ENCODE measurements around the gene PGRMC2.

The PGRMC2 gene, protein sequence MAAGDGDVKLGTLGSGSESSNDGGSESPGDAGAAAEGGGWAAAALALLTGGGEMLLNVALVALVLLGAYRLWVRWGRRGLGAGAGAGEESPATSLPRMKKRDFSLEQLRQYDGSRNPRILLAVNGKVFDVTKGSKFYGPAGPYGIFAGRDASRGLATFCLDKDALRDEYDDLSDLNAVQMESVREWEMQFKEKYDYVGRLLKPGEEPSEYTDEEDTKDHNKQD

DNA sequence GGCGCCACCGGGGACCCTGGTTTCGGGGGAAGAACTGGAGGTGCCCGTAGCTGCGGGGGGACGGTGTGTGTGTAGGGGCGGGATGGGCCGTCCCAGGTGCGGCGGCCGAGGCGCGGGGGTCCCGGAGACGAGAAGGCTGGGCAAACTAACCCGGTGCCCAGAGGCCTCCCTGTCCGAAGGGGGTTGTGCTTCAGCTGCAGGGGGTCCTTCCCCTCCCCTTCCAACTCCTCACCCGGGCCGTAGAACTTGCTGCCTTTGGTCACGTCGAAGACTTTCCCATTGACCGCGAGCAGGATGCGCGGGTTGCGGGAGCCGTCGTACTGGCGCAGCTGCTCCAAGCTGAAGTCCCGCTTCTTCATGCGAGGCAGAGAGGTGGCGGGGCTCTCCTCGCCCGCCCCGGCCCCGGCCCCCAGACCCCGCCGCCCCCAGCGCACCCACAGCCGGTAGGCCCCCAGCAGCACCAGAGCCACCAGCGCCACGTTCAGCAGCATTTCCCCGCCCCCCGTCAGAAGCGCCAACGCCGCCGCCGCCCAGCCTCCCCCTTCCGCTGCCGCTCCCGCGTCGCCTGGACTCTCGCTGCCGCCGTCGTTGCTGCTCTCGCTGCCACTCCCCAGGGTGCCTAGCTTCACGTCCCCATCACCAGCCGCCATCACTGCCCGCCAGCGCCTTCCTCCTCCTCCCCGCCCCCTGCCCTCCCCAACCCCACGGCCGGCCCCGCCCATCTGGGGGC lies at the start of gene PGRMC2:
TSS of gene PGRMC2 (minus strand) at position 673 of the 730 bp plus-strand sequence. CDS start at position 650, 23 bp downstream.
- DNase-seq (ENCODE audit: low spot score), result no peak

DNA sequence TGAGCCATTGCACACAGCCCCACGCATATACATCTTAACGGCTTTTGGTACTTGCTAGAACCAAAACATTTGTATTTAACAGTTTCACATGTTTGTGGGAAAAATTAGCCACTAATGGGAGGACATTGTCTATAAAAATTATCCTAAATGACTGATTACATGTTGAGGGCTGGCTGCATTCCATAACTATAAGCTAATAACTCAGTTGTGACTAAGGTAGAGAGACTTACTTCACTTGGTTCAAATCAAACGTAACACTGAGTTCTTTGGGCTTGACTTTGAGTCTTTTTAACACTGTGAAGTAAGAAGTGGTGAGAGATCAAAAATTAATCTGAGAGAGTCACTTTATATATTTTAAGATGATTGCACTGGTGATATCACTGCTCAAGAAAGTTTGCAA lies 47.9 kb upstream of the PGRMC2 start:
- no peak for DNase-seq (ENCODE audit: low spot score)

DNA sequence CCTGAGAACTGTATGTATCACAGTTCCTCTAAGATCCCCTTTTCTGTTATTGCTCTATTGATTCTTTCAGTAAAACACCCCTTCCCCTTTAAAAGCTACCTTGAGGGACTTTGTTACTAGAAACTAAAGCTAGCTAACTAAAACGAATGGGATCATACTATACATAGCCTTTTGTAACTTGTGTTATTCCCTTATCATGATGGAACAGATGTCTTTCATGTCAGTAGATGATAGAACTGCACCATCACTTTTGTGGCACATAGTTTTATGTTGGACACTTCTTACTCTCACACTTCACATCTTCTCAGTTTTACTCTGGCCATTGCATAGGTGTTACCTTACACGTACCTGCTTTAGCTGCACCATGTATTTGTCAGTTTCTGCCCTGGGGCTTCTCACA lies 46.6 kb upstream of the PGRMC2 start:
- DNase-seq (ENCODE audit: low spot score), result no peak

DNA sequence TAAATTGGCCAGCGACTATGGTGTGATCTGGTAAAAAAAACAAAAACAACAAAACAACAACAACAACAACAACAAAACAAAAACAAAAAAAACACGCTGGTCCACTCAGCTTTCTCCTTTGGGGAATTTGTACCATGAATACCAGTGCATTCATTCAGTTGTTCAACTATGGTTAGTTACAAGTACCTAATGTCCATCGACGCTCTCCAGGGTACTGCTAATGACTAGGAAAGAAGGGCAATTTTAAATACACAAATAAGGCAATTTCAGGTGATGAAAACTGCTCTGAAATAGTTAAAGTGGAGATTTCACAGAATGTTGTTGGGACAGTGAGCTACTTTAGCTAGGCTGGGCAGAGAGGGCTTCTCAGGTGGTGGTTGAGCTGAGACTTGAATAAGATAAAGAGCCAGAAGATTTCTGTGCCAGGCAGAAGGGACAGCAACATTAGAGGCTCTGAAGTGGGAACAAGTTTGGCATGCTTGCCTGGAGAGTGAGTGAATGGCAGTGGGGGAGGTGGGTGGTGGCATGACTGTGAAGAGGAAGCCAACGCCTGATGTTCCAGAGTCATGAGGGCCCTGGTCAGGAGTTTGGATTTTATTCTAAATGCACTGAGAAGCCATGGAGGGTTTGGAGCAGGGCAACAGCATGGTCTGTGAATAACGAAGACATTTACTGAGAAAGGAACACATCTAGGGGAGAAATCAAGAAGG lies 45.9 kb upstream of the PGRMC2 start:
- DNase-seq (ENCODE audit: low spot score), result no peak

DNA sequence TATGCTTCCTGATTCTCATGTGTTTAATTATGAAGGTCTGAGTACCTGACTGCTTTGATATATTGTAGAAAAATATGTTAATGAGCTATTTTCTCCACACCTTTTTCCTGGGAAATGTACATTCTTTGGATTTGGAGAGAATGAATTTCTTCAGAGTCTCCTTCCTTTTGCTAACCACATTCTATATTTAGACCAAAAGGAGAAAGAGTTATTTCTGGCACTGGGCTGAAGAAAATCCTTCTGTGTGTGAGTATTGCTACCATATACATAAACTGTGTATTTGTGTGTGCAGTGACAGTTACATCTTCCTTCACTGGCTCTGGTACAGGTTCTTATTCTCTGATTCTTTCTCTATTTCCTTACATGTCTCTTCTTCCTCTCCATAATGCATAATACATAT lies 44.5 kb upstream of the PGRMC2 start:
- DNase-seq (ENCODE audit: low spot score), result no peak

DNA sequence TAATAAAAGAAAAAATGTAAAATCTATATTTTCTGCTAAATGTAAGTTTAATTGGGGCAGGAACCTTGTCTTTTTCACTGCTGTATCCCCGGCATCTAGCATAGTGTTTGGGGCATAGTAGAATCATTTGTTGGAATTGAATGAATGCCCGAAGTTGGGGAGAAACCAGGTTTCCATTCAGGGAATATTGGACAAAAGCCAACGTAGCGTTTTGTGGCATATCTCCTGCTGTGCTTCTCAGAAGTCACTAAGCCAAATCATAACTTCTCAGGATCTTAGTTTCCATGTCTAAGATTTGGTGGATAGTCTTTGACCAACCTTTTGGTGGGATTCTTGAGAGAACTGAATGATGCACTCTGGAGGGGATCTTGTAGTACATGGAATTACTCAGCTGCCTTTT lies 42.0 kb upstream of the PGRMC2 start:
- DNase-seq (ENCODE audit: low spot score), result no peak

DNA sequence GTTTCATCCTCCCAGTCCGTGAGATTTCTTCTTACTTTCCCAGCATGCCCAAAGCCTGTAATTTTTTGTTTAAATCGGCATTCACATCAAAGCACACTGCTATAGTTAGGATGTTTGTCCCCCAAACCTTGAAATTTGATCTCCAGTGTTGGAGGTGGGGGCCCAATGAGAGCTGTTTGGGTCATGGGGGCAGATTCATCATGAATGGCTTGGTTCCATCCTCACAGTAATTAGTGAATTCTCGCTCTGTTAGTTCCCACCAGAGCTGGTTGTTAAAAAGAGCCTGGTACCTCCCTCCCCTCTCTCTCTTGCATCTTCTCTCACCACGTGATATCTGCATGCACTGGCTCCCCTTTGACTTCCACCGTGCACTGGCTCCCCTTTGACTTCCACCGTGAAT lies 40.5 kb upstream of the PGRMC2 start:
- DNase-seq (ENCODE audit: low spot score), result no peak

DNA sequence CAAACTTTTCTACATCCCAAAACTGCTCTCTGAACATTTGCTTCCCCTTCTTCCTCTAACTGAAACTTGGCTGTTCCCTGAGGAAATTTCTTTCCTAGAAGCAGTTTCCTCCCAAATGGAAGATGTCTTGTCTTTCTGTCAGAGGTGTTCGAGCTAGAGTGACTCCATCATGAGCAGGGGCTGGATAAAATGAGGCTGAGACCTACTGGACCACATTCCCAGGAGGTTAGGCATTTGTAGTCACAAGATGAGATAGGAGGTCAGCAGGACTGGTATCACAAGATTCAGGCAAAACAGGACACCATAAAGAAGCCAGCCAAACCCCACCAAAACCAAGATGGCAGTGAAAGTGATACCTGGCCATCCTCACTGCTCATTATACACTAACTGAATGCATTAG lies 35.8 kb upstream of the PGRMC2 start:
- no peak for DNase-seq (ENCODE audit: low spot score)

DNA sequence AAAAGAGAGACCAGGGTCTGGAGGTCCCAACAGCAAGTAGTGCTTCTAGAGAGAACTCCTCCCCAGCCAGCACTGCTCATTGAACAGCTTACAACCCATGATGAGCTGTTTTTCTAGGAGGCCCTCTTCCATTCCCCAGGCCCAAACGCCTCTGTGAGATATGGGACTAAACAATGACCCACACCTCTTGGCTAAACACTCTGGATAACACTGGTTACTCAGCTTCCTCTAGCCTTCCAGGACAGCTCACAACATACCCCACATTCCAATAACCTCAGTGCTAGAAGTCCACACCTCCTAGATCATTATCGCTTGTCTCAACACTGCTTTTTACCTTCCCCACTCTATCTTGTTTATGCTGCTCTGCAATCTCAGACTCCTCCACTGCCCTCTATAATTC lies 35.4 kb upstream of the PGRMC2 start:
- no peak for DNase-seq (ENCODE audit: low spot score)

DNA sequence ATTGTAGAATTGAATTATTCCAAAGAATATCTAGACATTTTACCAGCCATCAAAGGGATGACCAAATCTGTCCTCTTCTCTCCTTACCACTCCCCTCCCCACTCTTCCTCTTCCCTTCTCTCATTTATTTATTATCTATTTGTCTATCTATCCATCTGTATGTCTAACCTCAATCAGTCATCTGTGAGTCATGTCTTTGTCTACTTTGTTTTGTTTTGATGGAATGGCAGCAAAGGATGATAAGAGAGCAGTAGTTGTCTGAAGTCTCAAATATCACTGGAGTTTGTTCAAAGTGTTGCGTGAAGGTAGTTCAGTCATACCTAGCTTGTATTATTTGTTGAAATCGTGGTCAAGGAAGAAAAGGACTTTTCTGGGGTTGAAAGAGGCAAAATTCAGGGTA lies 34.7 kb upstream of the PGRMC2 start:
- no peak for DNase-seq (ENCODE audit: low spot score)

DNA sequence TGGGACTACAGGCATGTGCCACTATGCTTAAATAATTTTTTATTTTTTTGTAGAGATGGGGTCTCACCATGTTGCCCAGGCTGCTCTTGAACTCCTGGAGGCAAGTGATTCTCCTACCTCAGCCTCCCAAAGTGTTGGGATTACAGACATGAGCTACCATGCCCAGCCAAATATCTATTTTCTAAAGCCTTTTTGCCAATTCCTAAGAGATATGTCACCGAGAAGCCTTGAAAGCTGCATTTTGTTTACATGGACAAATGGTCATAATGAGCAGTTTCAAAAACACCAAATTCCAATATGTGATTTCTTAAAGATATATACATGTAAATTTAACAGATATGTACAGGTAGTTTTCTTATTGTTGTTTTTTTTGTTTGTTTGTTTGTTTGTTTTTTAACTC lies 33.0 kb upstream of the PGRMC2 start:
- DNase-seq (ENCODE audit: low spot score), result no peak

DNA sequence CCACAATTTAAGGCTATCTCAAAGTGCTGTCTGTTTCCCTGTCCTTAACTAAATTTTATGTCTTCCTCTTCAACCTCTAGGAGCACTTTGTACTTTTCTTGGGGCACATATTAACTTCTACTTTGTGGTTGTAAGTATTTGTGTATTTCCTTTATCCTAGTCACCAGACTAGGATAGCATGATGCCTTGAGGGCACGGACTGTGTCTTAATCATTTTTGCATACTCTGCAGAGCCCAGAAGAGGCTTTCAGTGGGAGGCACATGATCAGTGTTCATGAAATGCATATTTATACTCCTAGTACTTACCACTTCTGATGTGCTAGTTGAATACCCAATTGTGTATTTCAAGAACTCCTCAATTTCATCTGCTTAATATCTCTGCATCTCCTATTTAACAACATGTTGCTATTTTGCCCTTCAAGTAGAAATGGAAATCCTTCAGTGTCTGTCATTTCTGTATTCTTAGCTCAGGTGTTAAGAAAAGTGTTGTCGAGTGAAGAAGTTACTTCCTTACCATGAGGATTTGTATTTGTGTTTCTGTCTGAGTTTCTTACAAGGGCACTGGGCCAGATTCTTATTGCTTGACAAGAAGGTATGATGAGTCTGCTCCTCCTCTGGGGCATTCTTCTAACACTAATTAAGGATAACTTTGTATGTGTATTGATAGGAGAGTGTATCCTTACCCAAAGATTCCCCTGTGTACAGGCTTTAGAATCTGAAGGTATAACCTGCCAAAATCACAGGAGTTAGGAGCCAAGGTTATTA lies 28.3 kb upstream of the PGRMC2 start:
- no peak for DNase-seq (ENCODE audit: low spot score)

DNA sequence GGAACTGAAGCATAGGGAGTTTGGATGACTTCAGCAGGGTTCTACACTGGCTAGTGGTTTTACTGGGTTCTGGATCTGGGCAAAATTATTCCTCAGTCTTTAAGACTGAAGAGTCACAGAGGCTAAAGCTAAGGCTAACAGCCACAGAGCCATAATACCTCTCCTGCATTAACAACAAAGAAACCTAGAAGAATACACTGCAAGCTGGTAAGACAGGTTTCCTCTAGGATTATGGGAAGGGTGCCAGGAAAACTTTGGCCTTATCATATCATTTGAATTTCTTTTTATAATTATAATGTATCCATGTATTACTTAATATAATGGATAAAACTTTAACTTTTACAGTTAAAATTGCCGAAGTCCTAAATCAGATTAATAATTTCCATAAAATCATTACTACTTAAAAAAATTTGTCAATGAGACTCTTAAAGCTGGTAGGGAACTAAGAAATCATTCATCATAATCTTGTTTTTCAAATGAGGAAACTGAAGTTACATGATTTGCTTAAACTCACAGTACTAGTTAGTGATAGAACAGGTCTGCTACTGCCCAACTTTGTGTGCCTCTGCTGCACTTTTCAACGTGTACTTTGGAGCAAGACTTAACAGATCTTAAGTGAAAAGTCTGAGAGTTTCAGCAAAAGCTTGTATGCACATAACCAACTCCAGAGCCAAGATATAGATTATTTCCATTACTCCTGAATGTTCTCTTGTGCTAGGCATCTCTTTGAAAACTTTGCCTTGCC lies 24.2 kb upstream of the PGRMC2 start:
- DNase-seq (ENCODE audit: low spot score), result no peak

DNA sequence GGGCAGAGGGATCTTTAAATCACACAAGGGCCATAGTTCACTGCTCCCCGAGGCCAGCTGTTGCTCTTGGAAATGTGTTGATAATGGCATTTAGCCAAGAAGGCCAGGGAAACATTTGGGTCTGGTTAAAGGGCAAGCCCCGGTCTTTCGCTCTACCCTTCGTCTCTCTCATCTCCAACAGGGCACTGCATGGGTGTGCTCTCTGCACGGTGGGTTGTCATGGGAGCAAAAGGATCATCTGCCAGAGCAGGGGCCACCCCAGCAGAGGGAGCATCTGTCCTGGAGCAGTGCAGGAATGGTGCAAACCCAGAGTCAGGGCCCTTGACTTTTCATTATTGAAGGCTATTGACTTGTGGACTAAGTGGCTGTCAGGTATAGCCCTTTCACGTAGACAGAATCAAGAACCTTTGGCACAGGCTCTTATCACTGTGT lies 22.7 kb upstream of the PGRMC2 start:
- no peak for DNase-seq (ENCODE audit: low spot score)

DNA sequence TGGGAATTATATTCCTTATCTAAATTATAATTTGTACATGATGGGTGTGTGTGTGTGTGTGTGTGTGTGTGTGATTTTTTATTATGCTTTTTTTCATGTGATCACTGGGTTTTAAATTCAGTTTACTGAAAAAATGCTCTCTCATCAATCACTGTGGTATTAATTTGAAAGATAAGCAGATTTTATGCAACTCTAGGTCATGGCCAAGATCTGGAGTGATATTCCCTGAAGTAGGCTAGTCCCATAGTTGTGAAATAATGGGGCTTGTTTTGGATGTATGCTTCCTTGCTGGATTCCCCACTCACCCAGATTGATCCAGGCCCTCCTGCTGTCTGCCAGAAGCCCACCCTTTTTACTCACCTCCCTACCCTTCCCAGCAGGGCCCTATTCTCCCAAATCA lies 22.0 kb upstream of the PGRMC2 start:
- no peak for DNase-seq (ENCODE audit: low spot score)

DNA sequence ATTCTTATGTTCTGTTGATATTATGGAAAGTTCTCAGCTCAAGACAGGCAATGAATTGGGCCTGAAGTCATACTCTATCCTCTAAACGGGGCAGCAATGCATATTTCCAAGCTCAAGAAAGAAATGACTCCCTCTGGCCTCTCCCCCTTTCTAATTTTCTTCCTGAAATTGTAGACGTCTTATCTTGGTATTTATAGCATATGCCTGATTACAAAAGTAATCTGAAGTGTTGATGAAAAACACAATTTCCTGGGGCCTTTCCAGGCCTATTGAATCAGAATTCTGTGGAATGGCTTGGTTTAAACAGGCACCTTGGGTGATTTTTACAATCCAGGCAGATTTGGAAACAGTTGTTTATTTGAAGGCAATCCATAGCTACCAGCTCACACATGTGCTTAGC lies 21.4 kb upstream of the PGRMC2 start:
- DNase-seq (ENCODE audit: low spot score), result no peak

DNA sequence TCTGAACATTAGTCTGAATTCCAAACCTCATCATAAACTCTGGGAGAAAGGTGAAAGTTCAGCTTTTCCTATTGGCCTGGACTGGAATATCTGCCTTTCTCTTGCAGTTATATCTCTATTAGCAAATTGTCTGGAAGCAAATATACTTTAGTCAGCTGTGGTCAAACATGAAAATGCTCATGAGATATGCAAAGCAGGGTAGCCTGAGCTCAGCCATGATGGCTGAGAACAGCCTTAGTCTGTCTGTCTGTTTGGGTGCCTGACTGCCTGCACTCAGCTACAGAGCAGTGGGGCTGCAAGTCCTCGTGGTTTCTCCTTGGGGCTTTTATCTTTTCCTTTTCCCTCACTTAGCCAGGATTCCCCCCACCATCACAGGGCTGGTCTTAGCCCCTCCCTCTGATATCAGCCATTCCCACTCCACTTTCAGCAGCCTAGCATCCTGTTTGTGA lies 19.5 kb upstream of the PGRMC2 start:
- DNase-seq (ENCODE audit: low spot score), result no peak

DNA sequence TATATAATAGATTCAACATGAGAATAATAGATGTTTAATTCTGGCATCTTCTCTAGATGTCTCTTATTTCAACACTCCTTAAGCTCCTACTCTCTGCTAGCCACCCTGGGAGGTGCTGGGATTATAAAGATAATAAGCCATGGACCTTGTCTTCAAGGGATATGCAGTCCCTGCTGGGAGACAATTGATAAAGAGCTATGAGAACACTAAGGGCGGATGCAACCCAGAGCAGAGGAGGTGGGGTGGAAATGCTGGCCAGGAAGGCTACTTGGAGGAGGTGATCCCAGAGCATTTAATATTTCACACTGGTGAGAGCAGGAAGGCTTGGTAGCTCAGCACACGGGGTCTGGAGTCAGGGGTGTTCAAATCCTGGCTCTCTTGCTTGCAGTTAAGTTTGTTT lies 18.3 kb upstream of the PGRMC2 start:
- DNase-seq (ENCODE audit: low spot score), result no peak

DNA sequence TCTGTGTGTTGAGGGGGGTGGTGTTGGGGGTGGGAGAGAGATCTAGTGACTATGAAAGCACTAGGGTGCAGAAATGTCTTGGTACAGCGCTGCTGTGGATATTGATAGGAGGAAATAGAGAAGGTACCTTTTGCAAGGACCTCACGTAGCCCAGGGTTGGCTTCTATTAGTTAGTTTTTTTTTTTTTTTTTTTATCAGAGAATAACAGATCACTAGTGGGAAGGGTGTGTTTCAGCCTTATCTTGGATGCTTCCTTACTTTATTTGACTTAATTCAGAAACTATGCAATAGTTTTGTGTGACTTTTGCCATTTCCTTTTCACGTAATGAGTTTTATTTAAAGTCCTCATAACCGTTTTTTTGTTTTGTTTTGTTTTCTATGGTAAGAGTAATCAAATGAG lies 16.4 kb upstream of the PGRMC2 start:
- DNase-seq (ENCODE audit: low spot score), result no peak

DNA sequence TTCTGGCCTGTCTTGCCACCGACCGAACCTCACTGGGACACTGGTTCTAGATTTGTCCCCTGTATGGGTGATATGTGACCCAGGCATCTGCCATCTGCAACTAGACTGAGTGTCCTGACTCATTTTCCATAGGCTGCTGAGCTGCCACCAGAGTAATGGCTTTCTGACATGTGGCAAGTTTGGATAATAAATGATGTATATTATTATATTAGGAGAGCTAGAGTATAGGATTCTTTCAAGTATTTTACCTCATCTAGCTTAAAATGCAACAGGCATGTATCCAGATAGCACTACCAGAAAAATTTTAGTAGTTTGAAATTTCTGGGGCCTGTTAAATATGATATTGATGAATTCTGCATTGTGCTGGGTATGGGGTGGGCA lies 15.8 kb upstream of the PGRMC2 start:
- DNase-seq (ENCODE audit: low spot score), result no peak

DNA sequence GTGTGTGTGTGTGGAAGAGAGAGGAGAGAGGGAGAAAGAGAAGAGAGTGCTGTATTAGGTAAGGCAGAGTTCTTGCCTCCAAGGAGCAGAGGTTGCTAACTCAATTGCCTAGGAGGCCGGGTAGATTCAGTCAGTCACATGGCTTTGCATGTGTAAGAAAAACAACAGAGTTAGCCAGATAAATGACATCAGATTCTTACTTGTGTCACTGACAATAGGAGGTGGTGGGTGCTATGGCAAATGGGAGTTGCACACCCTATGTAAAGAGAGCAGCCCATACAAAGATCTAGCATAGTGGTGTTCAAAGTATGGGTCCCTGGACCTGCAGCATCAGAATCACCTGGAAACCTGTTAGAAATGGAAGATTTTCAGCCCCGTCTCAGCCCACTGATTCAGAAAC lies 14.4 kb upstream of the PGRMC2 start:
- DNase-seq (ENCODE audit: low spot score), result no peak

DNA sequence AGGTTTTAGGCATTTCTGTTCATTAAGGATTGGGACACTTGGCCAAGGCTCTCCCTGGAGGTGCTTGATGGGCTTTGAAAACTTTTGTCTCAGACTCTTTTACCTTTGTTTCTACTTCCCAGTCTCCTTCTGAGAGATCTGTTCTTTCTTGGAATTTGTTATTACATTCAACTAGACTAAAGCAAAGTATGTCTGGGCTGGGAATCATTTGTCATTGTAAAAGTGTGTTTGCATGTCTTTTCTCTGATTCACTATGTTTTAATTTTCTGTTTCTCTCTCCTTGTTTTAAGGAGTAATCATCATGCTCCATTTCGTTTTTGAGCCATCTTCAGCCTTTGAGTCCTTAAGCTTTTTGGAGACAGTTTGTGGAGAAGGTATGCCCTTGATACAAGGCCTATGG lies 12.2 kb upstream of the PGRMC2 start:
- no peak for DNase-seq (ENCODE audit: low spot score)

Measured in Ammon's horn (tissue), 1 donor.